HL-60 (cell line): ENCODE data around the gene NCBP3.

Experiments
- POLR2AphosphoS5 ChIP-seq: IDR thresholded peaks from 2 replicates; pipeline ENCODE4 v1.6.1; 2012; ENCODE audit warnings: low read depth
- TF ChIP-seq, protein P1 (sequence below): IDR thresholded peaks from one replicate; pipeline ENCODE4 v1.5.1; 2011; ENCODE audit warnings: low read length, control low read depth, inconsistent platforms; ENCODE audit not compliant: insufficient read depth

DNA sequence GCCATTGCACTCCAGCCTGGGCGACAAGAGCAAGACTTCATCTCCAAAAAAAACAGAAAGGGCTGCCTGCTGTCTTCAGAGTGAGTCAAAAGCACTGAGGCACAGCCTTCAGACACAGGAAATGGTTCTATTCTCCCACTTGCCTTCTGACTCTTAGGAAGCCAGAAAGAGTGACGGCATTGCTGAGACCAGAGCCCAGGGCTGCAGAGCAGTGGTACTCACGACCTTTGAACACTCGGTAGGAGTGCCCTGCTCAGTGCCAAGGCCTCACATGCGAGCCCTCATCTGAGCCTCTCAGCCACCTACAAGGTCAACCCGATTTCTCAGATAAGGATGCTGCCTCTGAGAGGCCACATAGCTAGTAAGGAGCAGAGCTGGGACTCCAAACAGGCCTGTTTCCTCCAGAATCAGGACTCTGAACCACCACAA, 41.5 kb downstream of the NCBP3 start:
- TF ChIP-seq, protein P1, sequence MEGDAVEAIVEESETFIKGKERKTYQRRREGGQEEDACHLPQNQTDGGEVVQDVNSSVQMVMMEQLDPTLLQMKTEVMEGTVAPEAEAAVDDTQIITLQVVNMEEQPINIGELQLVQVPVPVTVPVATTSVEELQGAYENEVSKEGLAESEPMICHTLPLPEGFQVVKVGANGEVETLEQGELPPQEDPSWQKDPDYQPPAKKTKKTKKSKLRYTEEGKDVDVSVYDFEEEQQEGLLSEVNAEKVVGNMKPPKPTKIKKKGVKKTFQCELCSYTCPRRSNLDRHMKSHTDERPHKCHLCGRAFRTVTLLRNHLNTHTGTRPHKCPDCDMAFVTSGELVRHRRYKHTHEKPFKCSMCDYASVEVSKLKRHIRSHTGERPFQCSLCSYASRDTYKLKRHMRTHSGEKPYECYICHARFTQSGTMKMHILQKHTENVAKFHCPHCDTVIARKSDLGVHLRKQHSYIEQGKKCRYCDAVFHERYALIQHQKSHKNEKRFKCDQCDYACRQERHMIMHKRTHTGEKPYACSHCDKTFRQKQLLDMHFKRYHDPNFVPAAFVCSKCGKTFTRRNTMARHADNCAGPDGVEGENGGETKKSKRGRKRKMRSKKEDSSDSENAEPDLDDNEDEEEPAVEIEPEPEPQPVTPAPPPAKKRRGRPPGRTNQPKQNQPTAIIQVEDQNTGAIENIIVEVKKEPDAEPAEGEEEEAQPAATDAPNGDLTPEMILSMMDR = no peak
- no peak for TF ChIP-seq POLR2AphosphoS5
